T follicular helper cell (primary cell): ENCODE measurements around the gene POLR3A.
A peak's percentile ranks its signal among the peaks of the same experiment; 100 is the strongest.
"Not testable (repeated sequence)": the region's sequence is repeated elsewhere in the genome, so short reads cannot be mapped to it uniquely, and the experiment has no call there.

Experiments
- DNase-seq: peaks from one replicate; pipeline ENCODE4 v3.0.0-alpha.2; 2020; ENCODE audit warnings: low read depth
- total RNA-seq, 2 experiments: gene quantifications; one replicate each; lab custom pipeline; 2026; lab: John Stamatoyannopoulos, UW

POLR3A gene
- total RNA-seq = 60.3 to 89.4 reads per million in 2 experiments

DNA sequence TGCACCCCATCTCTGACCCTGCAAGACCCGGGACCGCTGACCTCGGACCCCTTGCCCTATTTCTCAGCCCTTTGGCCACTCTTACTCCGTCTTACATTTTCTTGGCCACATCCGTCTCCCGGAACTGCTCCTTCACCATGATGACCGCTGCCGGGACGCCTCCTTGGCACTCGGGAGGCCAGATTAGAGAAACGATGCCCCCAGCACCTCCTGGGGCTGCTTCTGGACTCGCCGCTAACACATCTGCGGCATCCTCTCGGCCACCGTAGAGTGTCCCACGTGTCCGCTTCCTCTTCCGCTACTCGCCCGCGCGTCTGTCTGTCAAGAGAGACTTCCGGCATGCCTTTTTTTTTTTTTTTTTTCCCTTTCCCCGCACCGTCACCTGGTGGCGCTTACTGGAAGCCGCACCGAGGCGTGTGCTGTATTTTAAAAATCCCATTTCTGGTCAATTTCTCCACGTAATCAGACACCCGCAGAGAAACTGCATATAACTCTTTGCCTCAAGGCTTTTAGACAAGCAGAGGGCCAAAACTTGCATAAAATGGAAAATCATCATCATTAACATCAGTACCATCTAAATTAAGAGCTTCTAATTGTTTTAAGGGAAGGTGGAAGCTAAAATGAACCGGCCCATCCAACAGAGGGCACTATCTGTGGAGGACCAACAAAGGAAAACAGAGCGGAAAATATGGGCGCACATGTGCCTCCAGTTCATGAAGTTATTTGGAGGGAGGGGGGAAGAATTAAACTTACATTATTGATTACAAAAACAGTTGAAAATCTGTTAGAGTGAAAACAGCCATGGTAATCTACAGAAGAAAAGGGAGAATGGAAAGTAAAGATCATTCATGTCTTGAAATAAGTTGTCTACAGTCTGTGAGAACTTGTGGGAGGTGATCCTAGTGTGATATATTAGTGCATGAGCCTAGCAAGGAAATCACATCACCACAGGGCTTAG is at the start of gene POLR3A:
POLR3A (minus strand) TSS at position 247 of the 958 bp plus-strand sequence; CDS start at position 139, 108 bp downstream.
- peak; percentile 85 for DNase-seq

DNA sequence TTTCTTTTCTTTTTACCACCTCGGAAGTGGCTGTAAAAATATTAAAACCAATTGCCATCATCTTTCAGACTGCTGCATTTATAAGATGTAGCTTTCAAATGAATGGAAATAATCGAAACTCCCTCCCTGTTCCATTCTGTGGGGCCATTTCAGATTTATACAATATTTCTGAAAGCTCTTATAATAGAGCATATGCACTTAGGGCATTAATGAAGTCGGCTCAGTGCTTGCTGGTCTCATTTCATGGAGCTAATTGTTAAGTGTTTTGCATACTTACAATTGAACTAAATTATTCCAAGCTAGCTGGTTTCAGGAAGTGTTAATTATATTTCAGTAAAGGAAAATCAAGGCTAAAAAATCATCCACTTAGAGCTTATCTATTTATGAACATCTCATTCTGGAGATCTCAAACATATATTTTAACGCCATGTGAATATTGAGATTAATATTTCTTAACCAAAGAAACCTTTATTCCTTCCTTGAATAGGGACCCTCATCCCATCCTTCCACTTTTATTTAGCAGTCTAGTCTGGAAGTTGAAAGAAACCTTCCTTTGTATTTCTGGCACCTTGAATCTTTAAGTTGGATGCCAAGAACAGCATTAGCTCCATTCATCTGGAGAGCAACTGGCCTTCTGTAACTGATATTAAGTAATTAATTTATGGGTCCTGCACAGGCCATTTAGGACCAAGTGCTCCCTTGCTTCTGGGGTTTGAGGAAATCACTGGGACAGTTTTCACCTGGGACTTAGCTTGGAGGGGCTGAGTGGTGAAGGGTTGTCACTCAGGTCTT is 49.4 kb upstream of the POLR3A start:
- no peak for DNase-seq

DNA sequence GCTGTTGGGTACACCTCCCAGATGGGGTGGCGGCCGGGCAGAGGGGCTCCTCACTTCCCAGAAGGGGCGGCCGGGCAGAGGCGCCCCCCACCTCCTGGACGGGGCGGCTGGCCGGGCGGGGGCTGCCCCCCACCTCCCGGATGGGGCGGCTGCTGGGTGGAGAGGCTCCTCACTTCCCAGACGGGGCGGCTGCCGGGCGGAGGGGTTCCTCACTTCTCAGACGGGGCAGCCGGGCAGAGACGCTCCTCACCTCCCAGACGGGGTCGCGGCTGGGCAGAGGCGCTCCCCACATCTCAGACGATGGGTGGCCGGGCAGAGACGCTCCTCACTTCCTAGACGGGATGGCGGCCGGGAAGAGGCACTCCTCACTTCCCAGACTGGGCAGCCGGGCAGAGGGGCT is 46.5 kb upstream of the POLR3A start:
- DNase-seq = not testable (repeated sequence)

DNA sequence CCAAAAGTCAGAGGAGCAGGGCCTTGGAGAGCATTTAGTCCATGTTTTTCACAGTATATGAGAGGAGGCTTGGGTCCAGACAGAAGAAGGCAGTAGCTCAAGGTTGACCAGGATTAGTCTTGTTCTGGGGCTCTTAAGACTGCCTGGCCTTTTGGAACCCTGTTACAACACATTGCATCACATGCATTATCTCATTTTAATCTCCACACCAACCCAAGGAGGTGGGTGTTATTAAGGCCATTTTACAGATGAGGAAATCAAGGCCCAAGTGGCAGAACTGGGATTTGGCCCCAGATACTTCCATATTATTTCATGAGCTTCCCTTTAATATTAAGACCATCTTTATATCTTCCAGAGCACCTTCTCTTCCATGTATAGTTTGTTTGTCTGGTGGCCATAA is 43.2 kb upstream of the POLR3A start:
- no peak for DNase-seq

DNA sequence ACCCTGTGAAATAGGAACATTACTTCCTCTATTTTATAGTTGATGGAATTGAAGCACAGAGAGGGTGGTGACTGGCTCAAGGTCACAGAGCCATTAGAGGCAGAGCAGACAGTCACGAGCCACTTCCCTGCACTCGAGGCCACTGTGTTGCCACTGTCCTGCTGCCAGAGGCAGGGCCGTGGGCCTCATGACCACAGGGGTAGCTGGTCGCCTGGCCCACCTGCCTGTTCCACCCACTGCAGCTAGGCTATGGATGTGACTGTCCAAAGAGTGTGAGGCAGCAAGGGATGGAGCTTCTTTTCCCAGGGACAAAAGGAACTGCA is 42.5 kb upstream of the POLR3A start:
- DNase-seq = no peak

DNA sequence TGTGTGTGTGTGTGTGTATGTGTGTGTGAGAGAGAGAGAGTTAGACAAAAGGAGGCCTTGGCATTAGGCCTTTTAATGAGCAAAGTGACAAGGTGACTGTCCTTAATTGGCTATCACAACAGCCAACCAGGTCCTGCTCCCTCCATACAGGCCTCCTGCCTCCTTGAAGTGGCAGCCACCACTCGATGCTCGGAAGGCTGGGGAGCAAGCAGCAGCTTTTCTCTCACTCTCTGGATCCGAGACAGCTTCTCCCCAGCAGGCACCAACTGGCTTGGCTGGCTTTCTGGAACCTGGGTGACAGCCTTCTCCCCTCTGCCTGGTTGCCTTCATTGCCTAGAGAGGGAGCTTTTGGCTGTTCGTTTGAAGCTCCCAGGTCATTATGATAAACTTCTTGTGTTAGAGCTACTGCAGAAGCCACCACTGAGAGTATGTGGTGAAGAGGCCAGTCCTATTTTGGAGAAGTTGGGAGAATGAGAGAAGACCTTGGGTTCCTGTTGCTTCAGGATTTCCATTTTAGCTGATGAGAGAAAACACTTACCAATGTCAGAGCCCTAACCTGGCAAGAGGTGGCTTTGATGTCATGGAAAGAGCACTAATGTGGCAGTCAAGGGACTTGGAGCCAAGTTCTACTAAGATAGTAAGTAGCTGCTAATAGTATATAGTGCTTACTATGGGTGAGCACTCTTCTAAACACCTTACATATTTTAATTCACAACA is 42.0 kb upstream of the POLR3A start:
- no peak for DNase-seq

DNA sequence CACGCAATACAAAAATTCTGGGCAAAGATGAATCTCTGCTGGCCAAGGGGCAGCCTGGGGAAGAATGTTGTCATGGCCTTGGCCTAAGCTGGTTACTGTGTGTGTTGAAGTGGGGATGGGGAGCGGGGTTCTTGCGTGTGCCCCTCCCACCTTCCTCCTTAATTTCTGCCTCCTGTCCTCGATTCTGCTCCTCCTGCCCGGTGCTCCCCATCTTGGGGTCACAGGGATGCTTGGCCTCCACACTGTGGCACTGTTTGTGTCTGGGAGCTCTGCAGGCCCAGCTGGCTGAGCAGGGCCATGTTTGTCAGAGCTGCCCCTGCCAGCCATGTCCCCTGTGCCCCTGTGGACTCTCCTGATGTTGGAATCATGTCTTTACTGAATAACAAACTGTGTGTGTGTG is 41.4 kb upstream of the POLR3A start:
- DNase-seq = no peak

DNA sequence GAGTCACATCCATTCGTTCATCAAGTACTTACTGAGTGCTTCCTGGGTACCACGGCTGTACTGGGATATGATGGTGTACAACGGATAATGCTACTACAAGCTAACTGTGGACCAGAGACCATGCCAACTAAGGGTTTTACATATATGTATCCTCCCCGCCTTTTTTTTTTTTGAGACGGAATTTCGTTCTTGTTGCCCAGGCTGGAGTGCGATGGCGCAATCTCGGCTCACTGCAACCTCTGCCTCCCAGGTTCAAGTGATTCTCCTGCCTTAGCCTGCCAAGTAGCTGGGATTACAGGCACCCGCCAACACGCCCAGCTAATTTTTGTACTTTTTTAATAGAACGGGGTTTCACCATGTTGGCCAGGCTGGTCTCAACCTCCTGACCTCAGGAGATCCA is 40.7 kb upstream of the POLR3A start:
- not testable (repeated sequence) for DNase-seq

DNA sequence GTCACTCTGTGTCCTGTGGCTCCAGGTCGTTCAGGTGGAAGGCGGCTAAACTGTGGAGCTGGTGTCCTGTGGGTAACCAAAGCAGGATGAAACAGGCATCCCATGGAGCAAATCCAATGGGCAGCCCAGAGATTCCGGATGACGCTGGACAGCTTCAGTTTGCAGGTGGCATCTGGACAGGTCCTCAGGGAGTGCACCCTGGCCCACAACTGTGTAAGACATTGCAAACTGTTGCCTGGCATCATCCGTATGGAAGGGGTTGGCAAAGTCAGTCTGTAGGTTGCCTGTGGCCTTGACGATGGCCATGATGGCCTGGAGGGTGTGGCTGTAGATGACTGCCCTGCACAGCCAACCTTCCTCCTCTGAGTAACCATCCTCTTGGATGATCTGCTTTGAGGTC is 39.8 kb upstream of the POLR3A start:
- DNase-seq = no peak

DNA sequence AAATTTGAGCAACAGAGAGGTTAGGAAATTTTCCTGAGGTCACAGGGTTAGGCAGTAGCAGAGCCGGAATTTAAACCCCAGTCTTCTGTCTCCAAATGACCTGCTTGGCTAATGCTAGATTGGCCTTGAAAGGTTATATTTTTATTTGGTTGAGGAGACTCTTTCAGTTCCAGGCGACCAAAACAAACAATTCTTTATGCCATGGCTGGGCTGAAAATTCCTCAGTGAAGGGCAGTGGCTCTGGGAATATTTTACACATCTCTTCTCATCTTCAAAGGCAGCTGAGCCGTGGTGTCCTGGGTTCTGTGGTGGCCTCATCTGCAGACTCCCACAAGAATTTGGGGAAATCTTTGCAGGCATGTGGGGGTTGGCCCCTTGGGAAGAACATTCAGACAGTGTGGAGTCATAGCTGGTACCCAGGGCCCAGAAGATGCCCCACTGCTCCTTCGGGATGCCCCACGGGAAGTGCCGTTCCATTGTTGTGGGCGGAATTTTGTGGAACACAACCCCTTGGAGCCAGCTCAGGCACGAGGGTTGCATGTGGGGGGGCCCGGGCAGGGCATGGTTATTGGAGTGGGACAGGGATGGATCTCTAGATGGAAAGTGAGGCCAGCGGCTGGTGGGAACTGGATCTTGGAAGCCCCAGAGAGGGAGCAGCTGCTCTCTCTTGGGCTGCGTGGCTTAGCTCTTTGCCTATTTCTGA is 37.6 kb upstream of the POLR3A start:
- DNase-seq = no peak

DNA sequence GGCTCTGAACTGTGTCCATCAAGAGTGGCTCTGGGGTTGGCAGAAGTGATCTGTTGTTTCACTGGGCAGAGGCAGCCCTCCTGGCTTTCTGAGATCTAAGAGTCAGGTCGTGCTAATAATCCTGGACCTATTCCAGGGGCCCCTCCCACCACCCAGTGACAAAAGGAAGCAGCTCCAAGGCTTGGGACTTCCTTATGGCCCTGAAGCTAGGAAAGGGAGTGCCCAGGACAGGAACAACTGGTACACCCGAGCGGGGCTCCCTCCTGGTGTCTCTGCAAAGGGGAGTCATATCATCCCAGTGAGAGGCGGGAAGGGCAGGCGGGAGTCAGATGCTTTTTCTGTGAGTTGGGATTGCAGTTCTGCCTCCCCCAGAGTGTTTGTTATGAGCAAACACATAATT is 36.7 kb upstream of the POLR3A start:
- no peak for DNase-seq

DNA sequence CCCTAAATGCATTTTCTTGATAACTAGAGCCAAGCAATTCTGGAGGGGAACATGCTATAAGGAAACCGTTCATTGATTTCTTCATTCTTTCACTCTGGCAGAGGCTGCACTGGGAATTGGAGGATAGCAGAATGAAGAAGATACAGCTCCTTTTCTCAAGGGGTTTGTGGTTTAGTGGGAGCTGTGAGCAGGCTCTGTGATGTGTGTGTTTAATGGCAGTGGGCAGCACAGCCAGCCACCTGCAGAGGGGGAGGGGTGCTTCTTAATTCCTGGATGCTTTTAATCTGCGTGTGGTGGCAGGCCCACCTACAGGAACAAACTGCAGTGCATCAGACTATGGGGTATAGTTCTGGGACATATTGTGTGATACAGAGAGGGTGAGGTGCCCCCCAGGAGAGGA is 36.3 kb upstream of the POLR3A start:
- no peak for DNase-seq

DNA sequence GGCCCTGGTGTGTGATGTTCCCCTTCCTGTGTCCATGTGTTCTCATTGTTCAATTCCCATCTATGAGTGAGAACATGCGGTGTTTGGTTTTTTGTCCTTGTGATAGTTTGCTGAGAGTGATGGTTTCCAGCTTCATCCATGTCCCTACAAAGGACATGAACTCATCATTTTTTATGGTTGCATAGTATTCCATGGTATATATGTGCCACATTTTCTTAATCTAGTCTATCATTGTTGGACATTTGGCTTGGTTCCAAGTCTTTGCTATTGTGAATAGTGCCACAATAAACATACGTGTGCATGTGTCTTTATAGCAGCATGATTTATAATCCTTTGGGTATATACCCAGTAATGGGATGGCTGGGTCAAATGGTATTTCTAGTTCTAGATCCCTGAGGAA is 35.6 kb upstream of the POLR3A start:
- not testable (repeated sequence) for DNase-seq

DNA sequence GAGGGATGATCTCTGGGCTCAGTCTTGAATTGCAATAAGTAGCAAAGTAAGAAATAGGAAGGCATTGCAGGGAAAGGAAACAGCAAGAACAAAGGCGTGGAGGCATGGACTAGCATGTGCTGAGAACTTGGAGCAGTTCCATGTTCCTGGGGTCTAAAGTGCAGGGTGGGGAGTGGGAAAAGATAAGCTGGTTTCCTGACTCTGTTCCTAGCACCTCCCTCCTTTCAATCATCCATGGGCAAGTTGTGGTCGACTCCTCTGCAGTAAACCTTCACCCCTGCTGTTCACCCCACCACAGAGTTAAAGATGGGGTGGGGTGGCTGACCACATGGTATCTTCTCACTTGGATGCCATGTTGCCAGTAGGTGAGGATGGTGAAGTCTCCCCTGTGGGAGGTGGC is 33.9 kb upstream of the POLR3A start:
- no peak for DNase-seq

DNA sequence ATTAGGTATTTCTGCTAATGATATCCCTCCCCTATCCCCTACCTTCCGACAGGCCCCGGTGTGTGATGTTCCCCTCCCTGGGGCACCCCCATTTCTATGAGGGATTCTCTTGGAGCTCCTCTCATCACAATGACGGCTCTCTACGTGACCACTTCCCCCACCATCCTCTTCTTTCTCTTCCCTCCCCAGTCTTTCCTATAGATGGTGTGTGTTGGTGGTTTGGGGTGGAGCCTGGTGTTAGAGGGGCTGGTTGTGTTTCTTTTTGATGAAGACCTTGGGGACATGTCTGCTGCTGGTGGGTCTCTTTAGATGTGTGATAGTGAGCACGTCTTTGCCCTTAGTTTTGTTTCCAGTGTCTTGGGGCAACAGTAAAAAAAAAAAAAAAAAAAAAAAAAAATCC is 33.0 kb upstream of the POLR3A start:
- DNase-seq = no peak

DNA sequence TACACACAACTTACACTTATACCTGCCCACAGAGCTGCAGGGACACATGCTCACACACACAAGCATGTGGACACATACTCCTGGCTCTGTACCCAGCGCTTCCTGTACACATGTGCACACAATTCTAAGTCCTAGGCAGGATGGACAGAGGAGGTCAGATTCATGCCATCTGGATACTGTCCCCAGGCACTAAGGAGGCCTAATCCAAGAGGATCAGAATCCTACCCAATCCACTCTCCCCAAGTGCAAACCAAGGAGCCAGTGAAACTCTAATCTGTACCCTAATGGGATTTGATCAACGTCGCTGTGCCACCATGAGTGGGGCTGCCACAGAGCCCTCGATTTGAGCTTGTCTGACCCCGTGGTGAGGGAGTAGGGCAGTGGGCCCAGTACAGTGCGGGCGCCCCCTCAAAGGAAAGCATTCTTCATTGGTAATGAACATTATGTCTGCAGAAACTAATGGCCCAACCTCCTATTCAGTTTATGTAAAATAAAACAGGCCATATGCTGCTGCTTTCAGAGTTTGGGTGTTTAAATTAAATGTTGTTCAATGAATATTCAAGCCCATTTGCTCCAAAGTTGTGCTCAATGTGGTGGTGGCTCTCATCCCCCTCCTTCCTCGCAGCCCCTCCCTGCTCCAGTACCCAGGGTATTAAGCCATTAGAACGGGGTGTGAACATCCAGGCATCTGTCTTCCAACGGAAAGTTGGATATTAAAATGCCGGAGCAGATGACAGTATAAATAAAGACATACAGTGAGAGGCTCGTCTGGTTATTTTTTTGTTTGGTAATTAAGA is 30.8 kb upstream of the POLR3A start:
- no peak for DNase-seq

DNA sequence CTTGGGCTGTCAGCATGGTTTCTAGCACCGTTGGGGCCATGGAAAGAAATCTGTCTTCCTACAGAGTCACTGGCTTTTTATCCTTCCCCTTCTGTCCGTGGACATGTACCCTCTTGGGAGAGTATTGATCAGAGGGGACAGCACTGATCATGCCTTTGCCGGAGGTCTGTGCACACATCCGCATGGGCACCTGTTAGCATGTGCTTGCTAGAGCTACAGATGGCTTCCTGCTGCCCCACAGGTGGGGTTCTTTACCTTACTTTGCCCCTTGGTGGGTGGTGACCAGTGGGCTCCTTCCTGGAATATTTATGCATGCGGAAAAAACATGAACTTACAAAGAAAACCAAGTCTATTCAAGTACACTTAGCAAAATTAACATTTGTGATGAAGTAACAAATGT is 29.2 kb upstream of the POLR3A start:
- DNase-seq = no peak

DNA sequence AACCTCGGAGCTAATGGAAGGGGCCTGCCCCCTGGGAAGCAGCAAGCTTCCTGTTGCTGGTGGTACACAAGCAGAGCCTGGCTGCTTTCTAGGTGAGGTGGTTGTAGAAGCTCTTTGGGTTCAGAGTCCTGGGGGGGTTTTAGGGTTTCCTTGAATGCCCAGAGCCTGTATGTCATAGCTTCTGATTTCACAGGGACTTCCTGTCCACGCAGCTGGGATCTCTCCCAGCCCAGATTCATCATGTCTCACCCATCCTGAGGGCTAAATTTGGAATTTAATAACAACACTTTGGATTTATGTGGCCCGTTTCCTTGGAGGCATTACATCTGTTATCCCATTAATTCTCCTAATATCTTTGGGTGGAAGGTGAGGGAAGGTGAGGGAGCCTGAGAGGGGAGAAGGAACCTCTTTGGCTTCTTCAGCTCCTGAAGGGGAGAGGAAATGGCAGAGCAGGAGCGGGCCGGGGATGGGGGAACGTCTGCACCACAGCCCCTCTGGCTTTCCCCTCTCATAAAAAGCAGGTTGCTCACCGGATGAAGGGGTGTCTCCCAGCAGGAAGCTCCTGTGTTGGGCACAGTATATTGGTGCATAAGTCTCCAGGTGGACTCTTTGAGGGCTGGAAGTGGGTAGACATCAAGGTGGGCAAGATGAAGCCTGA is 24.0 kb upstream of the POLR3A start:
- DNase-seq = no peak

DNA sequence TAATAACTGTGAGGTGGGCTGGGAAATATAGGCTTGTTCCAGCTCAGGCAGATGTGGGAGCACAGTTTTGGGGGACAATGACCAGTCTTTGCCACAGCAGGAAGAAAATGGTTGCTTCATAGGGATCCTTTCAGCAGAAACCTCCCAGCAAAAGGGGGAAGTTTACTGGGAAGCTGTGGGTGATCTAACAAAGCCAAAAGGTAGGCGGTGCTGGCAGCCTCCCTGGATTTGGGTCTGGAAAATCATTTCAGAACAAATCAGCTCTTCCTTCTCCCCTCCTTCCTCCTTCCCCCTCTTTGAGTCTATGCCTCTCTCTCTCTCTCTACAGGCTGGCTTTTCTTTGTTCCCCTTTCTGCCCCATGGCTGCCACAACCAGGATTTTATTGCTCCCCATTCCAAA is 20.5 kb upstream of the POLR3A start:
- DNase-seq = no peak

DNA sequence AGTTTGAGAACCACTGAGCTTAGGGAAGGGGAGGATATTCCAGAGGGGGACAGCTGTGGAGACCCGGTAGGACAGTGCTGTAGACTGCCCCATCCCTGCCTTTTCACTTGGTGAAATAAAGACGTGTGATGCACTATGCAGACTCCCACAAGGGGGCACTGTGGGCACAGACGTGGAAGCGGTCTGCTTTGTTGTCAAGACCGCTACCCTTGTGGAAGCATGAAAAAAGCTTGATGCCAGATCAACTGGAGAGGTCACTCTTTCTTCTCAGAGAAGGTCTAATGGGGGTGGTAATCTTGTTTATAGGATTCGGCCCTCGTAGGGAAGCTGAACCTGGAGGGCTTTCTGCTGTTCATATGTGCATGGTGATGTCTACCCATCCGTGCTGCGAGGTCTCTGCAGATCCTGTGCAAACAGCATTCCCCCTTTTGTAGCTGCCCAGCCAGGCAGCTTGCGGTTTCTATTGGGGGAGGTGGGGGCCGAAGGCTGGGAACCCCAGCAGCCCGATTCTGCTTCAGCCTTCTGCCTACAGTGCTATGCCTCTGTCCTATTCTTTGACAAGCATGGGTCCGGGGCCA is 18.1 kb upstream of the POLR3A start:
- DNase-seq = peak; percentile 68
